ENCODE data around the gene ABCA4.

ABCA4 gene

GRCh38 chr1:94079989-94080388 is 41.0 kb downstream of the ABCA4 start:
- no peak for DNase-seq

- DNase-seq: no peak
Observed at GRCh38 chr1:94079080-94079940, 41.6 kb downstream of the ABCA4 start.

- DNase-seq: no peak
Observed at GRCh38 chr1:94072840-94073522, 48.0 kb downstream of the ABCA4 start.

GRCh38 chr1:94071976-94072375 is 49.0 kb downstream of the ABCA4 start:
- DNase-seq: no peak

GRCh38 chr1:94071391-94071790 is 49.6 kb downstream of the ABCA4 start:
- DNase-seq: no peak

- no peak for DNase-seq
Observed at GRCh38 chr1:94070865-94071264, 50.1 kb downstream of the ABCA4 start.

- no peak for DNase-seq
Observed at GRCh38 chr1:94069919-94070285, 51.0 kb downstream of the ABCA4 start.

- DNase-seq: no peak
Observed at GRCh38 chr1:94068999-94069918, 51.7 kb downstream of the ABCA4 start.

- DNase-seq: no peak
Observed at GRCh38 chr1:94068096-94068998, 52.6 kb downstream of the ABCA4 start.

- DNase-seq: no peak
Observed at GRCh38 chr1:94067196-94067595, 53.8 kb downstream of the ABCA4 start.

- DNase-seq: no peak
Observed at GRCh38 chr1:94063379-94063778, 57.6 kb downstream of the ABCA4 start.

- peak; percentile 56 for DNase-seq
Observed at GRCh38 chr1:94061513-94062443, 59.2 kb downstream of the ABCA4 start.

GRCh38 chr1:94060720-94061119 is 60.2 kb downstream of the ABCA4 start:
- no peak for DNase-seq

GRCh38 chr1:94058766-94059165 is 62.2 kb downstream of the ABCA4 start:
- DNase-seq: no peak

GRCh38 chr1:94056996-94057395 is 64.0 kb downstream of the ABCA4 start:
- no peak for DNase-seq

GRCh38 chr1:94056171-94056570 is 64.8 kb downstream of the ABCA4 start:
- DNase-seq: no peak

GRCh38 chr1:94055459-94056122 is 65.4 kb downstream of the ABCA4 start:
- no peak for DNase-seq

- DNase-seq: no peak
Observed at GRCh38 chr1:94050675-94051074, 70.3 kb downstream of the ABCA4 start.

- DNase-seq: no peak
Observed at GRCh38 chr1:94050254-94050653, 70.7 kb downstream of the ABCA4 start.

- no peak for DNase-seq
Observed at GRCh38 chr1:94049791-94050190, 71.2 kb downstream of the ABCA4 start.

Data from activated T-cell treated with anti-CD3 and anti-CD28 coated beads, Interleukin-2, amount 50 U/mL, for 48 hours (primary cell).